Activated CD8-positive, alpha-beta T cell treated with anti-CD3 and anti-CD28 coated beads for 36 hours (primary cell): ENCODE data around the gene UAP1. TPM values are rescaled to one million over a fixed set of nuclear protein-coding genes. Genes with fewer than 3 reads are reported as not detected.

ENCODE experiments used
- ATAC-seq: fragments of 200-7000 bp; cut with Tn5 transposase; one replicate; pipeline ENCODE4 v1.10.0; 2021; ENCODE audit warnings: mild to moderate bottlenecking, moderate library complexity
- CTCF ChIA-PET: fragments of 350-600 bp; sonication (Branson Sonifier 250); formaldehyde crosslinking; loops from one replicate; lab custom pipeline; 2021; ENCODE audit warnings: antibody characterized with exemption; lab: Charles Lee
- POLR2A ChIA-PET: fragments of 350-600 bp; sonication (Branson Sonifier 250); formaldehyde crosslinking; loops from one replicate; lab custom pipeline; 2021; ENCODE audit warnings: antibody characterized with exemption; lab: Charles Lee
- DNase-seq: peaks from one replicate; pipeline ENCODE4 v3.0.0-alpha.2; 2020
- H3K27ac Mint-ChIP-seq: one replicate; pipeline ENCODE4 v1.8.0; 2021; ENCODE audit warnings: mild to moderate bottlenecking, mixed read lengths
- H3K27me3 Mint-ChIP-seq: one replicate; pipeline ENCODE4 v1.8.0; 2021; ENCODE audit warnings: mixed read lengths
- H3K36me3 Mint-ChIP-seq: one replicate; pipeline ENCODE4 v1.8.0; 2021; ENCODE audit warnings: low read depth, mixed read lengths
- H3K4me1 Mint-ChIP-seq: one replicate; pipeline ENCODE4 v1.8.0; 2021; ENCODE audit warnings: low read depth, mixed read lengths
- H3K4me3 Mint-ChIP-seq: one replicate; pipeline ENCODE4 v1.8.0; 2021; ENCODE audit warnings: mild to moderate bottlenecking, moderate library complexity, mixed read lengths
- H3K9me3 Mint-ChIP-seq: one replicate; pipeline ENCODE4 v1.8.0; 2021; ENCODE audit warnings: mixed read lengths
- intact Hi-C: fragments of 100-400 bp; cut with micrococcal nuclease; formaldehyde crosslinking; loops from one replicate; pipeline ENCODE4 v1.10.0; 2022
- total RNA-seq, 2 experiments: library from RNA; stranded (reverse); gene quantifications; one replicate each; pipeline ENCODE4 v1.2.3, GENCODE V29; 2021
- TF ChIP-seq, protein P1 (sequence below): fragments of 200-600 bp; IDR thresholded peaks from one replicate; pipeline ENCODE4 v1.8.0; 2022; ENCODE audit warnings: antibody characterized with exemption, mild to moderate bottlenecking

UAP1 gene
- total RNA-seq, 2 experiments from 2014 or later = 37.9 to 40.6 TPM

DNA sequence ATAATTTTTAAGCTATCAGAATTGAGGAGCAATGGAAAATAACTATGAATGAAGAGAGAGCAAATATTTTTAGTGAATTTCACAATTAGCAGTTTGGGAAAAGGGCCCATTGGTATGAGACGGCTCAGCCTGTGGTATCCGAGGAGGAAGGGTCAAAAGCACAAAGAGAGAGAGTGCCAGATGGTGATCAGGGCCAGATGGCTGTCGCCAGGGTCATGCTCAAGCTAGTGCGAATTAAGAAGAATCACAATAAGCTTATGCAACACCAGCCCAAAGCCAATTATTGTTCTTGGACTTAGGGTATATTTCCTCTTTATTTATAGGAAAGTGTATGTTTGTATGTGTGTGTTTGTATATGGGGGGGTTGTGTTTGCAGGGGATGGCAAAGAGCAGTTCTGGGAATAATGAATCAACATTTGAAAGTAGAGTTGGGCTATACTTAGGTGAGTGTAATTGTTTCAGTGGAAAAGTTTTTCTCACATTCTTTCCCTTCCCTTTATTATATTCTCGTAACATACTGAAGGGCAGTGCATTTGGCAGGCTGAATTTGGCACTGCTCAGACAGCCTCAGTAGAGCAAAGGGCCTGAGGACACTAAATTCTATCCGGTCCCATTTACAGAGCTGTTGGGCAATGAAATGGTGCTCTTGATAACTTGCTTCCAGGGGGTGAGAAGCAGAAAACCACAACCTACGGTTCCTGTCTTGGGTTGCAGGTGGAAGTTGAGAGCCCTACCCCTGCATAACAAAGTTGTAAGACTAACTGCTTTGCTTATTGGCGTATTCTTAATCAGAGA lies 51.3 kb downstream of the UAP1 start:
- intact Hi-C loops = no loop called here
- ATAC-seq (no peak), DNase-seq (no peak)
- TF ChIP-seq, protein P1, sequence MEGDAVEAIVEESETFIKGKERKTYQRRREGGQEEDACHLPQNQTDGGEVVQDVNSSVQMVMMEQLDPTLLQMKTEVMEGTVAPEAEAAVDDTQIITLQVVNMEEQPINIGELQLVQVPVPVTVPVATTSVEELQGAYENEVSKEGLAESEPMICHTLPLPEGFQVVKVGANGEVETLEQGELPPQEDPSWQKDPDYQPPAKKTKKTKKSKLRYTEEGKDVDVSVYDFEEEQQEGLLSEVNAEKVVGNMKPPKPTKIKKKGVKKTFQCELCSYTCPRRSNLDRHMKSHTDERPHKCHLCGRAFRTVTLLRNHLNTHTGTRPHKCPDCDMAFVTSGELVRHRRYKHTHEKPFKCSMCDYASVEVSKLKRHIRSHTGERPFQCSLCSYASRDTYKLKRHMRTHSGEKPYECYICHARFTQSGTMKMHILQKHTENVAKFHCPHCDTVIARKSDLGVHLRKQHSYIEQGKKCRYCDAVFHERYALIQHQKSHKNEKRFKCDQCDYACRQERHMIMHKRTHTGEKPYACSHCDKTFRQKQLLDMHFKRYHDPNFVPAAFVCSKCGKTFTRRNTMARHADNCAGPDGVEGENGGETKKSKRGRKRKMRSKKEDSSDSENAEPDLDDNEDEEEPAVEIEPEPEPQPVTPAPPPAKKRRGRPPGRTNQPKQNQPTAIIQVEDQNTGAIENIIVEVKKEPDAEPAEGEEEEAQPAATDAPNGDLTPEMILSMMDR = no peak
- peaks cover 9% of the 10 kb centered on the region for H3K36me3 Mint-ChIP-seq
- peaks cover 3% of the 10 kb centered on the region for H3K4me1 Mint-ChIP-seq
- no peak overlapping the region for H3K27ac Mint-ChIP-seq
- CTCF ChIA-PET = interaction anchor here (0.6 to 2.6 kb wide), 16 partner anchors 8 to 236 kb away, joined by 3 to 12 read pairs (median 4); partner anchors contain the start of gene DDR2
- no peak overlapping the region for H3K4me3 Mint-ChIP-seq
- H3K9me3 Mint-ChIP-seq = peaks cover 14% of the 10 kb centered on the region
- POLR2A ChIA-PET = no interaction called here
- no peaks in the 10 kb centered on the region for H3K27me3 Mint-ChIP-seq

DNA sequence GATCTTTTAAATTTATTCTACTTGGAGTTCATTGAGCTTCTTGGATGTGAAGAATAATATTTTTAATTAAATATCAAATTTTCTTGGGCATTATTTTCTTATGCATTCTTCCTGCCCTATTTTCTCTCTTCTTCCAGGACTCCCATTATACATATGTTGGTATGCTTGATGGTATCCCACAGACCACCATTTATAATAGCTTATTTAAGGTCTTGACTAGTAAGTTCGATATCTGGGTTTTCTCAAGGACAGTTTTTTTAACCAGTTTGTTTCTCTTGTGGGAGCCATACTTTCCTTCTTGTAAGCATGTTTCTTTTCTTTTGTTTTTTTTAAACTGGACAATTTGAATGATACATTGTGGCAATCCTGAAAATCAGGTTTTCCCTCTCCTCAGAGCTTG lies 55.3 kb downstream of the UAP1 start:
- H3K27me3 Mint-ChIP-seq = no peaks in the 10 kb centered on the region
- ChIA-PET CTCF (no interaction called here), POLR2A (no interaction called here)
- ATAC-seq (no peak), DNase-seq (no peak)
- H3K36me3 Mint-ChIP-seq = peaks cover 11% of the 10 kb centered on the region
- H3K4me3 Mint-ChIP-seq = no peak overlapping the region
- TF ChIP-seq, protein P1 = no peak
- peaks cover 3% of the 10 kb centered on the region for H3K4me1 Mint-ChIP-seq
- H3K27ac Mint-ChIP-seq = no peak overlapping the region
- intact Hi-C loops = no loop called here
- peaks cover 18% of the 10 kb centered on the region for H3K9me3 Mint-ChIP-seq

DNA sequence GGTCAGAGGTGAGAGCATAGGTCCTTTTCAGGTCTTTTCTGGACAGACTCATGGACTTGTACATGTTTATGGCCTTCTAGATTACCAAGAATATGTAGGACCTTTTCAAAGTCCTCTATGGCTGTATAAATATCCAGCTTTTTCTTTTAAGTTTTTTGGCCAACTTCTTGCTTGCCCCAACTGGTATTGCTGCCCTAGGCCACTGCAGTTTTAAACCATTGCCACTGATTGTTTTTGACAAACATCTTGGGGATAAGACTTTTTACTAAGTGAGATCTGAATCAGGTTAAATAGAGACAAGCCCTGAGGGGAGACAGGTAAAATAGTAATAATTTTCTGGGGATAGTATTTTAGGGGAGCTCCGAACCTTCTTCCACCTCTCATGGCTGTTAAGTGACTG lies 56.0 kb downstream of the UAP1 start:
- peaks cover 18% of the 10 kb centered on the region for H3K9me3 Mint-ChIP-seq
- peaks cover 11% of the 10 kb centered on the region for H3K36me3 Mint-ChIP-seq
- intact Hi-C loops = no loop called here
- H3K4me3 Mint-ChIP-seq = no peak overlapping the region
- ChIA-PET CTCF (no interaction called here), POLR2A (no interaction called here)
- peaks cover 3% of the 10 kb centered on the region for H3K4me1 Mint-ChIP-seq
- TF ChIP-seq, protein P1 = no peak
- no peak for DNase-seq
- ATAC-seq = no peak
- H3K27ac Mint-ChIP-seq = no peak overlapping the region
- no peaks in the 10 kb centered on the region for H3K27me3 Mint-ChIP-seq

DNA sequence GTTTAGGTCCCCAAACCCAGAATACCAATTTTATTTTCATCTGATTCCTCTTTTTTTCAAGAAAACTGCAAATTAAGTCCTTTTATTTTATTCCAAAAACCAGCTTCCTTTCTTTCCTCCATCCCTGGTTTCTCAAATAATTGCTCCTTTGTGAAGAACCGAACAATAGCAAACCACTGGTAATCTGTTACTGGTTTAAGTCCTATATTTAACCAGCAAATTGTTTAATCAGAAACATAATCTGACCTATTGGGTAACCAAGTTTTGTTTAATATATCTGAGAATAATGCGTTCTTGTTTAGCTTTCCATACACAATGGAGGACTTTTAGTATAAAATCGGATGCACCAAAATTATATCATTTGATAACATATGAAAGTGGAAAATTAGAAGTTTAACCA lies 57.6 kb downstream of the UAP1 start:
- no peaks in the 10 kb centered on the region for H3K27me3 Mint-ChIP-seq
- H3K36me3 Mint-ChIP-seq = peaks cover 11% of the 10 kb centered on the region

DNA sequence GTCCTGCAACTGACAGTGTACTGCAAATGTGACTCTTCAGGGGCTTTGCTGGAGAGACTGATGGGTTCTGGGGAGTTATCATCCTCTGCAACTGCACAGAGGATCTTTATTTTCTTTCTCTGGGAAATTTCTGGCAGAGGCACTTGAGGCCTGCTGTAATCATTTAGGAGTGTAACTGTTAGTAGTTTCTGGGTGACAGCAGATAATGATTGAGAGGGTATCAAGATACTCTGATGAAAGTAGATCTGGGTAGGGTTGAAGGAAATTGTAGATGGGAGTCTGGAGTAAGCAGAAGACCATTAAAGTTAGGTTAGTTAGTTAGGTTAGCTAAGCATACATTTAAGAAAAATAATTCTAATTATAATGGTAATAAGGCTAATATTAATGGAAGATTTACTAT lies 59.7 kb downstream of the UAP1 start:
- H3K36me3 Mint-ChIP-seq = peaks cover 11% of the 10 kb centered on the region
- peaks cover under 1% of the 10 kb centered on the region for H3K27me3 Mint-ChIP-seq
- H3K27ac Mint-ChIP-seq = no peak overlapping the region
- H3K4me3 Mint-ChIP-seq = no peak overlapping the region
- DNase-seq (no peak), ATAC-seq (no peak)
- ChIA-PET POLR2A (no interaction called here), CTCF (no interaction called here)
- TF ChIP-seq, protein P1 = no peak
- intact Hi-C loops = no loop called here
- H3K9me3 Mint-ChIP-seq = peaks cover 13% of the 10 kb centered on the region
- H3K4me1 Mint-ChIP-seq = no peaks in the 10 kb centered on the region

More for the DNA sequence above, 57.6 kb downstream of the UAP1 start:
- ATAC-seq (no peak), DNase-seq (no peak)
- POLR2A ChIA-PET = no interaction called here
- Mint-ChIP-seq H3K4me3 (no peak overlapping the region), H3K27ac (no peak overlapping the region), H3K9me3 (peaks cover 18% of the 10 kb centered on the region), H3K4me1 (no peaks in the 10 kb centered on the region)
- TF ChIP-seq, protein P1 = no peak
- CTCF ChIA-PET = interaction anchor here (0.7 kb wide), 1 partner anchor 1896 kb away, joined by 3 read pairs; no protein-coding TSS in a partner anchor
- intact Hi-C loops = no loop called here
